GM12878 (cell line): ENCODE measurements around the gene C20orf144. TPM values are rescaled to one million over a fixed set of nuclear protein-coding genes. Genes with fewer than 3 reads are reported as not detected.

ENCODE experiments used
- ATAC-seq: fragments of 200-7000 bp; cut with Tn5 transposase; 3 replicates; pipeline ENCODE4 v1.9.1; 2020; ENCODE audit warnings: mild to moderate bottlenecking, moderate library complexity
- BruUV-seq: library from RNA; stranded (reverse); fragments of 400-500 nt; replicated peaks from 2 replicates; lab custom pipeline; 2021; lab: Mats Ljungman, UMichigan
- CTCF ChIA-PET: fragments of 300-600 bp; sonication (Branson Sonifier 250); formaldehyde crosslinking; extraction: SDS; loops from one replicate; lab custom pipeline; 2021; ENCODE audit warnings: inconsistent platforms; lab: Yijun Ruan, JAX
- POLR2A ChIA-PET: fragments of 350-600 bp; formaldehyde crosslinking; extraction: SDS; loops from one replicate; lab custom pipeline; 2021; ENCODE audit warnings: inconsistent platforms; lab: Charles Lee
- RAD21 ChIA-PET: fragments of 300-600 bp; sonication (Branson Sonifier 250); formaldehyde crosslinking; loops from one replicate; lab custom pipeline; 2023; ENCODE audit warnings: antibody characterized with exemption; ENCODE audit not compliant: unreplicated experiment; lab: Charles Lee
- SMC1A ChIA-PET: fragments of 300-600 bp; sonication (Branson Sonifier 250); formaldehyde crosslinking; loops from one replicate; lab custom pipeline; 2023; ENCODE audit not compliant: unreplicated experiment, uncharacterized antibody; lab: Charles Lee
- DNase-seq: peaks from one replicate; pipeline ENCODE4 v3.0.0-alpha.2; 2011; ENCODE audit warnings: low read depth, low spot score
- FAIRE-seq: peaks from 3 replicates; lab custom pipeline; 2011; peaks lifted over from hg19 to GRCh38; lab: Jason Lieb, UNC
- H2AFZ ChIP-seq: 2 replicates; pipeline ENCODE4 v1.6.0; 2011; ENCODE audit warnings: low read depth, low read length, control low read depth; ENCODE audit not compliant: control insufficient read depth
- H3K27ac ChIP-seq: 2 replicates; pipeline ENCODE4 v1.5.1; 2011; ENCODE audit warnings: control low read depth; ENCODE audit not compliant: control insufficient read depth, insufficient read depth
- H3K27me3 ChIP-seq, 2 experiments: replicated peaks in 1 of 2; 2 replicates each; pipeline versions ENCODE4 v1.6.0 to v1.6.1; 2011; ENCODE audit warnings: low read length in 1 of 2; ENCODE audit not compliant: control insufficient read depth in 2 of 2, insufficient read depth in 2 of 2
- H3K36me3 ChIP-seq, 2 experiments: 2 replicates each; pipeline ENCODE4 v1.5.1; 2011; ENCODE audit warnings: low read length in 1 of 2; ENCODE audit not compliant: control insufficient read depth in 2 of 2, insufficient read depth in 2 of 2
- H3K4me1 ChIP-seq: 2 replicates; pipeline ENCODE4 v1.6.1; 2011; ENCODE audit warnings: mild to moderate bottlenecking, low read length, moderate library complexity, mixed read lengths; ENCODE audit not compliant: control insufficient read depth, insufficient read depth
- H3K4me2 ChIP-seq: 2 replicates; pipeline ENCODE4 v1.6.0; 2011; ENCODE audit warnings: control low read depth; ENCODE audit not compliant: control insufficient read depth, insufficient read depth
- H3K4me3 ChIP-seq: fragments of 200-600 bp; sonication (generic); 2 replicates; pipeline ENCODE4 v1.5.1; 2016
- H3K79me2 ChIP-seq: 2 replicates; pipeline ENCODE4 v1.6.0; 2011; ENCODE audit warnings: low read length; ENCODE audit not compliant: control insufficient read depth, insufficient read depth
- H3K9ac ChIP-seq: 2 replicates; pipeline ENCODE4 v1.8.0; 2011; ENCODE audit warnings: low read length, control low read depth, mixed read lengths; ENCODE audit not compliant: control insufficient read depth, insufficient read depth
- H3K9me3 ChIP-seq: replicated peaks from 3 replicates; pipeline ENCODE4 v1.5.1; 2011; ENCODE audit warnings: mild to moderate bottlenecking, low read length; ENCODE audit not compliant: control insufficient read depth, insufficient read depth
- H4K20me1 ChIP-seq: 2 replicates; pipeline ENCODE4 v1.6.0; 2011; ENCODE audit not compliant: control insufficient read depth, insufficient read depth
- ASH2L ChIP-seq: fragments of 300-600, 200-600 bp; sonication (generic); IDR thresholded peaks from 2 replicates; pipeline ENCODE4 v1.6.1; 2017; ENCODE audit warnings: low read depth, mild to moderate bottlenecking, borderline replicate concordance
- ATF3 ChIP-seq: IDR thresholded peaks from 2 replicates; pipeline ENCODE4 v1.6.1; 2011; ENCODE audit warnings: low read depth, mild to moderate bottlenecking, low read length, moderate library complexity, borderline replicate concordance; ENCODE audit errors: extremely low read depth
- BRCA1 ChIP-seq: IDR thresholded peaks from 2 replicates; pipeline ENCODE4 v1.6.1; 2011; ENCODE audit warnings: low read depth, low read length, improper control_type of control experiment
- CTCF ChIP-seq, 3 experiments: IDR thresholded peaks in 2 of 3; conservative IDR thresholded peaks in 1 of 3; 2 replicates each; pipeline ENCODE4 v1.5.1; 2011; ENCODE audit warnings: low read depth in 3 of 3, low read length in 3 of 3, mild to moderate bottlenecking in 3 of 3, control low read depth in 2 of 3, moderate library complexity in 2 of 3, inconsistent platforms in 1 of 3, mixed read lengths in 1 of 3; ENCODE audit not compliant: control insufficient read depth in 2 of 3, insufficient read depth in 1 of 3; ENCODE audit errors: extremely low read depth in 1 of 3
- GATAD2B ChIP-seq: fragments of 450-650 bp; conservative IDR thresholded peaks from 2 replicates; pipeline ENCODE4 v1.6.1; 2017; ENCODE audit warnings: low read depth, mild to moderate bottlenecking, moderate library complexity
- KLF5 ChIP-seq: fragments of 450-650 bp; IDR thresholded peaks from 2 replicates; pipeline ENCODE4 v1.6.1; 2014; ENCODE audit warnings: mild to moderate bottlenecking; ENCODE audit not compliant: partially characterized antibody
- POLR2A ChIP-seq: IDR thresholded peaks from 2 replicates; pipeline ENCODE4 v1.6.1; 2011; ENCODE audit warnings: low read depth, mild to moderate bottlenecking, low read length
- POU2F2 ChIP-seq: IDR thresholded peaks from 3 replicates; pipeline ENCODE4 v1.6.1; 2011; ENCODE audit warnings: low read depth, mild to moderate bottlenecking, low read length, borderline replicate concordance
- TBL1XR1 ChIP-seq: IDR thresholded peaks from 2 replicates; pipeline ENCODE4 v1.6.1; 2012; ENCODE audit warnings: low read depth, low read length, improper control_type of control experiment
- WGBS: methylation state at CpG from one replicate; pipeline ENCODE4 v1.1.6; 2016; ENCODE audit warnings: low lambda C conversion rate; ENCODE audit not compliant: insufficient replicate concordance, insufficient coverage; ENCODE audit errors: missing lambda C conversion rate; 5-methylcytosine and 5-hydroxymethylcytosine counted together
- in situ Hi-C: fragments of 300-500 bp; cut with MboI; formaldehyde crosslinking; loops from 9 replicates; pipeline ENCODE4 v1.14.3; 2018; ENCODE audit warnings: mixed read lengths
- intact Hi-C: fragments of 100-400 bp; cut with micrococcal nuclease; formaldehyde crosslinking; loops from one replicate; pipeline ENCODE4 v1.14.2; 2022; ENCODE audit not compliant: unreplicated experiment
- polyA plus RNA-seq, 11 experiments: library from polyadenylated mRNA; depleted of rRNA in 4 of 11; unstranded in 6 of 11; stranded (reverse) in 5 of 11; fragments of >200 nt; fragmentation: Nextera tagmentation in 4 of 11; fragmentation: Illumina TruSeq in 1 of 11; extraction: Ambion mirVana in 4 of 11; extraction: Trizol in 1 of 11; gene quantifications; 1 replicate in 1 of 11; 2 replicates in 10 of 11; pipeline versions ENCODE4 v1.2.1 to v1.2.3, GENCODE V29; 2011 to 2016; ENCODE audit warnings: inconsistent platforms in 2 of 11, missing spikeins in 2 of 11, low read depth in 1 of 11
- total RNA-seq, 4 experiments: library from RNA; depleted of rRNA in 3 of 4; stranded (reverse); fragments of >200 nt in 3 of 4; fragmentation: Illumina TruSeq in 1 of 4; extraction: Trizol in 1 of 4; gene quantifications; 2 replicates each; pipeline versions ENCODE4 v1.2.1 to v1.2.3, GENCODE V29; 2013 to 2021

The C20orf144 gene
- total and polyA plus RNA-seq, 10 of the 15 experiments (the other 5 are each of a cell fraction or from before 2014, with no cell fraction given) = 0.04 to 0.62 (median 0.23) TPM; not detected in 2

DNA sequence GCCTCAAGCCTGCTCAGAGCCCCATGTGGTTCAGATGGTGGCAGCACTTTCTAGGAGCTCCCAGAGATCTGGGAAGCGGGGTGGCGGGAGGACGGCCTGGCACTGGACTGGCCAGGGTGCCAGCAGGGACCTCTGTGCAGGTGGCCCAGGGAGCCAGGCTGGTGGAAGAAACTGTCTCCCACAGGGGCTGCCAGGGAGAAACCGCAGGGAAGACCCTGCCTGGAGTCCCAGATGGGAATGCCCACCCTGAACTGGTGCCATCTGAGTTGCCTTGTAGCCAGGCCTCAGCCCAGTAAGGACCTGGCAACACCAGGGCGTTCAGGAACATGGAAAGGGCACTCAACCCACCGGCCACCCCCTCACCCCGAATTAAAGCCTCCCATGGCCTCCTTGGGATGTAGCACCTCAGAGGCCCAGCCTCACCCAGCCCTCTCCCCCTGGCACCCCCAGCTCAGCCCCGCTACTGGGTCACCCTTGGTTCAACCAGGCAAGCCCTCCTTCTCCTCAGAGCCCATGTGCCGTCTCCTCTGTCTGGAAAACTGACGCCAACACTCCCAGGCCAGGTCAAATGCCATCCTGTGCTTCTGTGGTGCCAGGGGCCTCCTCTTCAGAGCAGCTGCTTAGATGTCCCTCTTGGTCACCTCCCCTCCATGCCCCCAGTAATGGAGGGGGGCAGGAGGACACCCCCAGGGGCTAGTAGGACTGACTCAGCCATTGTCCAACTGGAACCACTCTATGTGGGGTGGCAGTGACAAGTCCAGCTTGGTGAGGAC lies 5.9 kb upstream of the C20orf144 start (continued):
- no peak for TF ChIP-seq TBL1XR1
- no peak for TF ChIP-seq KLF5
- TF ChIP-seq ASH2L = no peak
- no peak for TF ChIP-seq ATF3
- TF ChIP-seq GATAD2B = no peak
- TF ChIP-seq, all 136 proteins: peak for 0

DNA sequence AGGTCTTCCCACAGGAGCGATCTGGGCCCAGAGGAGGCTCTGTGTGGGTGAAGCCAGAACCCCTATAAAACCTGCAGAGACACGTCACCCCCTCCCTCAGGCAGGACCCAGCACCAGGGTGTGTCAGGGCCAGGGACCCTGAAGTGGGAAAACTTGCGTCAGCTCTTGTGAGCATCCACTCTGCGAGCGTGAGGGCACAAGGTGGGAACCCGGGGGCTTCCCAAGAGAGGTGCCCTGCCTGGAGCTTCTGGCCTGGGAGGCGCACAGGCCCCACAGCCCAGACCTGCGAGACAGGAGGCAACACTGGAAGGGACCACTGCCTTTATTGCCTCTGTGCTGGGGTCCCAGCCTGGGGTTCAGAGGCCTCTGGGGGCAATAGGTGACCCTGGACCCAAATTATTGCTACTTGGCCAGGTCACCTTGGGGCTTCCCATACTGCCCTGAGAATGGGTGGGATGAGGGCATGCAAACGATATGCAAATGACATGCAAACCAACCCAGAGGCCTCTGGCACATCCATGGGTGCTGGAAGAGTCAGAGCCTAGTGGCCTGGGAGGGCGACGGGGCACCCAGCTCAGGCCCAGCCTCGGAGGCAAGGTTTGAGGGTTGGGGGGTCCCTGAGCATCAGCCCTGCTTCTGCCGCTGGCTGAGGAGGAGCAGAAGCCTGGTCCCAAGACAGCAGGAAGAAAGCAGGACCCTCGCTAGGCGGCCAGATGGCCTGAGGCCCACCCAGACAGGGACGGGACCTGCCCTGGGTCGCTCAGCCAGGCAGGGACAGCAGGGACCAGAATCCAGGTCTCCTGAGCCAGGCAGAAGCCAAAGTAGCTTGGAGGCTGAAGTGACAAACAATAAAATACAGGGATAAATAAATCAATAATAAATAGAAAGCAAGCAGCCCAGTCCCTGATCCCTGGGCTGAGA lies 5.1 kb upstream of the C20orf144 start:
- Histone ChIP-seq H3K9me3 (no peaks in the 10 kb centered on the region), H3K9ac (no peak overlapping the region), H2AFZ (no peak overlapping the region), H3K4me2 (no peak overlapping the region), H3K79me2 (no peaks in the 10 kb centered on the region), H3K27me3 (peaks cover 0 to 2% of the 10 kb centered on the region in 2 experiments; a peak in 1 of 4 replicates), H3K27ac (no peak overlapping the region), H3K4me1 (peaks cover 11% of the 10 kb centered on the region), H3K4me3 (no peak overlapping the region), H3K36me3 (no peaks in the 10 kb centered on the region), H4K20me1 (no peaks in the 10 kb centered on the region)
- in situ Hi-C loops (no loop called here), intact Hi-C loops (no loop called here)
- ChIA-PET POLR2A (interaction anchor here (0.6 kb wide), 1 partner anchor 58 kb away, joined by 4 read pairs; no protein-coding TSS in a partner anchor), RAD21 (no interaction called here), SMC1A (no interaction called here), CTCF (no interaction called here)
- no peak for DNase-seq
- no peak for TF ChIP-seq CTCF (IDR thresholded peaks at IDR 0.05 in 2 of 3, conservative IDR thresholded peaks at IDR 0.05 in 1 of 3; ENCODE audit: control insufficient read depth in 2 of 3, extremely low read depth in 1 of 3, insufficient read depth in 1 of 3, low read depth in 3 of 3, low read length in 3 of 3)
- 0 out of 3 replicates have a peak, but pooled peaks have one; percentile 54 for TF ChIP-seq POU2F2
- no peak for TF ChIP-seq BRCA1
- no peak for TF ChIP-seq KLF5
- 0 out of 2 replicates have a peak, but pooled peaks have one; percentile 8 for TF ChIP-seq POLR2A
- BruUV-seq = no TSS peak
- WGBS = 82% methylated on average over 17 of the region's 17 CpGs
- ATAC-seq = no peak
- no peak for FAIRE-seq
